H7 (cell line): ENCODE data around the gene BBS9. TPM values are rescaled to one million over a fixed set of nuclear protein-coding genes. Genes with fewer than 3 reads are reported as not detected.

Experiments
- DNase-seq: peaks from one replicate; pipeline ENCODE4 v3.0.0; 2012
- H3K27me3 ChIP-seq: 2 replicates; pipeline ENCODE4 v1.6.0; 2011; ENCODE audit warnings: mild to moderate bottlenecking, low read length; ENCODE audit not compliant: control insufficient read depth, insufficient read depth
- H3K36me3 ChIP-seq: replicated peaks from 2 replicates; pipeline ENCODE4 v1.5.1; 2011; ENCODE audit warnings: low read length; ENCODE audit not compliant: control insufficient read depth, insufficient read depth
- H3K4me3 ChIP-seq: 2 replicates; pipeline ENCODE4 v1.5.1; 2011; ENCODE audit warnings: low read depth, mild to moderate bottlenecking, control low read depth, low read length, moderate library complexity; ENCODE audit not compliant: insufficient read depth
- total RNA-seq: library from RNA; depleted of rRNA; stranded (reverse); fragments of >200 nt; shearing (Covaris generic); gene quantifications from 2 replicates; pipeline ENCODE4 v1.2.3, GENCODE V29; 2014

BBS9 gene
- total RNA-seq, 1 experiment from 2014 or later, result 5.3 TPM

DNA sequence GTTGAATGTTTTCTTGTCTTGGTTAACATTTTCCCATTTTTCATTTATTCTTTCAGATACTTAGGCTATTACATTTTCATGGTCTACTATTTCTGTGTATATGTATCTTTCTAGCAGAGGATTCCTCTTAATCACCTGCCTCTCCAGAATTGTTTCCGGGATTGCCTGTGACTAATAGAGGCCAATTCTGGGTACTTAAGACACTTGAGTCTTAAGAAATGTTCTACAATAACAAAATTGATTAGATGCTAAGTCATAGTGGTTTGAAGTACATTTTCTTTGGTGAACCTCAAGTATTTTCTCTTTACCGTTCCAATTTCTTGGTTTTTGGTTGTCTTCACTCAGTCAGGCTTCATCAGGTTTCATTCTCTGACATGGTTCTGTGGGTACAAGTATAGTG, 26.4 kb downstream of the BBS9 start:
- Histone ChIP-seq H3K4me3 (no peak overlapping the region), H3K27me3 (no peaks in the 10 kb centered on the region), H3K36me3 (no peaks in the 10 kb centered on the region)
- DNase-seq, result no peak

DNA sequence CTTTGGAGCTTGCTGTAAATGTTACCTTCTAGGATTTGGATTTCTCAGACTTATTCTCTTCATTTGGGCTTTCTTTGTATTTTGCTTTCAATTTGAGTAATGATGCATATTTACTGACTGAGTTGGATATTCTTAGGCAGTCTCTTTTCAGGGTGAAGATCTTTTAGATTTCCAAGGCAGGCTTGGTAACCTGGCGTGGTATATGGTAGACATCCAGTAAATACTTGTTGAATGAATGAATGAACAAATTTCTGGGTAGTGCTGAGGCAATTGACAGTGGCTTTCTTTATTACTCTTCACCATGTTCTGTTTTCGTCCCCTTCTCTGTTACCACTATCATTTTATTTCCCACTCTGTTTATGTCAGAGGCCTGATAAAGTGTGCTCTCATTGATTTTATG, 27.1 kb downstream of the BBS9 start:
- DNase-seq, result no peak
- Histone ChIP-seq H3K4me3 (no peak overlapping the region), H3K36me3 (no peaks in the 10 kb centered on the region)

DNA sequence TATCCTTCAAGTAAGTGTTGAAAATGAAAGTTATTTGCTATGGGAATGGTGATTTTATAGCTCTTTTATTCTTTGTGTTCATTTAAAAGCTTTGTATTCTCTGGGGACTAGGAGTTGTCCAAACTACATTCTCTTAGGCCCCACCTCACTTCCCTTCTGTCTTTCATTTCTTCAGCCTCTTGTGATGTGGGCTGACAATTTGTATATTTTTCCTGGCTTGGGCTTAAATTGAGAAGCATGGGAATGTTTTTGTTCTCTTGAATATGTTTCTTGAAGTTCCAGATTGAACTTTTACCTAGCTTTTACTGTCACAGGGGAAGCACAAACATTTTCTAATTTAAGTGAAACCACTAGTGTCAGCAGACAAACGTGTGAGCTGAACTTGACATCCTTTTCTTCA, 27.9 kb downstream of the BBS9 start:
- Histone ChIP-seq H3K4me3 (no peak overlapping the region), H3K36me3 (no peaks in the 10 kb centered on the region), H3K27me3 (no peaks in the 10 kb centered on the region)
- no peak for DNase-seq

More for the DNA sequence above, 27.1 kb downstream of the BBS9 start:
- no peaks in the 10 kb centered on the region for H3K27me3 ChIP-seq

DNA sequence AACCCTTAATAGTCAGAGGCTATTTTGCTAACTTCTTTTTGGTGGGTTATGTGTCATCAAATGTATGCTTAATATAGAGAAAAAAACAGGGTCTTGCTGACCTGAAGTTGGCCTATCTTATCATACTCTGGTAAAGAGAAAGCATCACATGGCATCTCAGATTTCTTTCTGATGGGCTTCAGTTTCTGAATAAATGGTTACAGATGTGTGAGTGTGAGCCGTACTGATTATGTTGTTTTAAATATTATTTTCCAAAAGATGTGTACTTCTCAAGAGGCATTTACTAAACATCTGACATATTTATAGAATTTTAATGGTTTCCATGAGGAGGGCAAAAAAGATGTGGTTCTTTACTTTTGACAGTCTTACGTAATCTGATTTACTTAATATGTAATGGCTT, 28.4 kb downstream of the BBS9 start:
- no peak overlapping the region for H3K4me3 ChIP-seq
- DNase-seq, result no peak
- no peaks in the 10 kb centered on the region for H3K36me3 ChIP-seq
- no peaks in the 10 kb centered on the region for H3K27me3 ChIP-seq

DNA sequence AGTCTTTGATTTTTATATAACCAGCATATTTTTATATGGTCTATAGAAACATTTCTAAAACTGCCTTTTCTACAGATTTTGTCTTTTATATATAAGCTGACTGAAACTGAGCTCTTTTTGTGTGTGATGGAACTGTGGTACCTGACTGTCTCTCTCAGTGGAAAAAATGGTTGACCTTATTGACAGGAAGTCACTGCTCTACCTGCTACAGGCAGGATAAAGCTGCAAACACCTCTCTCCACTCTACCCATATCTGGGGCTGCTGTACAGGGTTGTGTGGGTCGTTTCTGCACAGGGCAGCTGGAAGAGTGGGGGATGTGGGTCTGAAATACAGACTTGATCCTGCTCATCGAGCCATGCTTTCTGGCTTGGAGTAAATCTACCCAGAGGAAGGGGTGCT, 48.5 kb downstream of the BBS9 start:
- Histone ChIP-seq H3K36me3 (no peaks in the 10 kb centered on the region), H3K27me3 (no peaks in the 10 kb centered on the region), H3K4me3 (no peak overlapping the region)
- DNase-seq, result no peak

DNA sequence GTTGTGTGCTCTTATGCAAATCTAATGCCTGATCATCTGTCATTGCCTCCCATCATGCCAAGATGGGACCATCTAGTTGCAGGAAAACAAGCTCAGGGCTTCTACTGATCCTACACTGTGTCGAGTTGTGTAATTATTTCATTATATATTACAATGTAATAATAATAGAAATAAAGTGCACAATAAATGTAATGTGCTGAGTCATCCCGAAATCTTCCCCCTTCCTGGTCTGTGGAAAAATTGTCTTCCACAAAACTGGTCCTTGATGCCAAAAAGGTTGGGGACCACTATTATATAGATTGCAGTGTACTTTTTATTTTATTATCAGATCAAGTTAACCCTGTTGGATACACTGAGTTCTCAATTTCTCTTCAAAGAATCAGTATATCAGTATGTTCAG, 50.2 kb downstream of the BBS9 start:
- Histone ChIP-seq H3K4me3 (no peak overlapping the region), H3K36me3 (no peaks in the 10 kb centered on the region), H3K27me3 (no peaks in the 10 kb centered on the region)
- no peak for DNase-seq

DNA sequence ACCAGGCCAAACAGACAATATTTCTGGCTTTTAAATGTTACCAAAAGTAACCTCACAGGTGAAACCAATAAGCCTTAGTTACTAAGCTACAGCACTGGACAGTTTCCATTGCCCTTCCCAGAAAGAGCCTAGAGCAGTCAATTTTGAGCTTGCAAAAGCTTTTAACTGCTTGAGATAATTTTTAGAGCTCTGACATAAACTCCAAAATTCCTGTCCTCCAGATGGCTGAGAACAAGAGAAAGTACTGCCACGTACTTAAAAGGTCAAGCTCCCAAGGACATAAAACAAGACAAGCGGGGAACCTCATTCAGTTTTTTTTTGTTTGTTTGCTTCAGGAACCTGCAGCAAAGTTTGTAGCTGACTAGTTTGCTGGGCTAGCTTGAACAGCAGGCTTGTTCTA, 54.1 kb downstream of the BBS9 start:
- H3K4me3 ChIP-seq, result no peak overlapping the region
- no peaks in the 10 kb centered on the region for H3K27me3 ChIP-seq
- DNase-seq, result no peak
- no peaks in the 10 kb centered on the region for H3K36me3 ChIP-seq

DNA sequence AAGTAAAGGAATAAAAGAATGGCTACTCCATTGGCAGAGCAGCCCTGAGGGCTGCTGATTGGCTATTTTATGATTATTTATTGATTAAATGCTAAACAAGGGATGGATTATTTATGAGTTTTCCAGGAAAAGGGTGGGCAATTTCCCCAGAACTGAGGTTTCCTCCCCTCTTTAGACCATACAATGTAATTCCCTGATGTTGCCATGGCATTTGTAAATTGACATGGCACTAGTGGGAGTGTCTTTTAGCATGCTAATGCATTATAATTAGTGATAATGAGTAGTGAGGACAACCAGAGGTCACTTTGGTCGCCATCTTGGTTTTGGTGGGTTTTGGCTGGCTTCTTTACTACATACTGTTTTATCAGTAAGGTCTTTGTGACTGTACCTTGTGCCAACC, 55.5 kb downstream of the BBS9 start:
- no peaks in the 10 kb centered on the region for H3K27me3 ChIP-seq
- no peaks in the 10 kb centered on the region for H3K36me3 ChIP-seq
- DNase-seq, result no peak
- no peak overlapping the region for H3K4me3 ChIP-seq

DNA sequence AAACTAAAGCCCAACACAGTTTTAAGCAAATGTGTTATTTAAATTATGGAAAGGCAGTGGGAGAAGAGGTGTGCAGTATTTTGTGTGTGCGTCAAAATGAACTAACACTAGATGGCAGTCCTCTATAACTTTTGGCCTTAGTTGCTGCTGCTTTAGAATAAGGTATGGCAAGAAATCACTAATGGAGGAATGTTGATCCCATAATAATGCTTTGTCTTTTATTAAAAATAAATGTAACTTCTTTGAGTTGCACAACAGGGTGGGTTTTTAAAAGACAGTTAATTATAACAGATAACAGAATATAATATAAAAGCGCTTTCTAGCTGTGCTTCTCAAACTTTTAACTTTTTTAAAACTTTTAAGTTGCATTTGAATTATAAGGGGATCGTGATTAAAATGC, 56.4 kb downstream of the BBS9 start:
- H3K27me3 ChIP-seq, result no peaks in the 10 kb centered on the region
- peak; percentile 59 for DNase-seq
- H3K4me3 ChIP-seq, result no peak overlapping the region
- no peaks in the 10 kb centered on the region for H3K36me3 ChIP-seq

DNA sequence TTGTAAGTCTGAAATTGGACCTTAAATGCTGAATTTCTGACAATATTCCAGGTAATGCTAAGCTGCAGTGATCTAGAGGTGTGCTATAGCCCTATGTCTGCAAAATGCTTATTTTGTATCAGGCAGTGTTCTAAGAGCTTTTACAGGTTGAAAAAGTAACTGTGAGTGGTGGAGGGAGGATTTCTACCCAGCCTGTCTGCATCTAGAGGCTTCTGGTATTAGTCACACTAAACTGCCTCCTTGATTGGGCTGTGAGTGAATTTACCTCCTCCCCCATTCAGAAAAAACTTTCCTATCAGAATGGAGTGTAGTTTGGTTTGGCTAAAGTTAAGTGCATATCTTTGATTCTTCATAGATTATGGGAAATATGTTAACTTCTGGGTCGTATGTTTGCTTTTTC, 56.8 kb downstream of the BBS9 start:
- Histone ChIP-seq H3K36me3 (no peaks in the 10 kb centered on the region), H3K4me3 (no peak overlapping the region), H3K27me3 (no peaks in the 10 kb centered on the region)
- DNase-seq, result peak; percentile 60

DNA sequence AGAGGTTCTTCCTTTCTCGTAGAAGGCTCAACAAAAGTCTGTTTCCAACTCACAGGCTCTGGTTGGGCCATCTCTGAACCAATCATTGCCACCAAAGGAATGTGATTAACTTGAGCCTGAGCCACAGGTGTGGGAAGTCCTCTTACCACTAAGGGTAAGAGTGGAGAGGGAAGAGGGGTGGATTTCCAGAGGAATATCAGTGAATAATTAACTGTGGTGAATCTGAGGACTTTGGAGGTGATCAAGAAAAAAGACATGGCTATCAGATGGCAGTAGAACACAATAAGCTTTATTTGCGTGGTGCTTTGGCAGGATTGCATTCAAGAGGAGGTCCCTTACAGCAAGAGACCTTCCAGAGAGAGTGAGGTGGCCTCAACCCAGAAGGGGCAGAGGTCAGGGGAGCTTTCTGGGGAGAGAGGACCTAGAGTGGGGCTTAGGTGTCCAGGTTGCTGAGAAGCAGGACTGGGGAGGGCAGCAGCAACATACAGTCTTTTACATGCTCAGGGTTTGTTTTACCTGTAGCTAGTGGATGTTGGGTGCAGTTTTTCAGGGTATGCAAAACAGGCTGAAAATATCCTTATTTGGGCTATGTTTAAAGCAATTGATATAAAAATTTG, 61.4 kb downstream of the BBS9 start:
- Histone ChIP-seq H3K4me3 (no peak overlapping the region), H3K27me3 (no peaks in the 10 kb centered on the region), H3K36me3 (no peaks in the 10 kb centered on the region)
- no peak for DNase-seq

DNA sequence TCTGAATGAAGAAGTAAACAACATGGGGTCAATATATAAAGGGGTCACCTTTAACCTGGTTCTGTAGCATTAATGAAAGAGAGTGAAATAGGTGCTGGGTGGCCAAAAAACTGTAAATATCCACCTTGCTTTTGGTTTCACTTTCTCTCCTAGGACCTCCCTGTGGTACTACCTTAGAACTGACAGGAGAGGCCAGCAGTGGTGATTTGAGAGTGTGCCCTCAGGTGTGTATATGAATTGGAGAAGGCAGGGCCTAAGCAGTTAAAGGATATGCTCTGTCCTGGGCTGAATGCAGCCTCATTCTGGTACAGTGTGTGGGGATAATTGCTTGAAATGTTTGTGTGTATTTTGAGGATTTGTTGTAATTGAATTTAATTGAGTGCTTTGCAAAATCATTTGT, 62.0 kb downstream of the BBS9 start:
- peak; percentile 57 for DNase-seq
- no peaks in the 10 kb centered on the region for H3K27me3 ChIP-seq
- no peaks in the 10 kb centered on the region for H3K36me3 ChIP-seq
- no peak overlapping the region for H3K4me3 ChIP-seq

DNA sequence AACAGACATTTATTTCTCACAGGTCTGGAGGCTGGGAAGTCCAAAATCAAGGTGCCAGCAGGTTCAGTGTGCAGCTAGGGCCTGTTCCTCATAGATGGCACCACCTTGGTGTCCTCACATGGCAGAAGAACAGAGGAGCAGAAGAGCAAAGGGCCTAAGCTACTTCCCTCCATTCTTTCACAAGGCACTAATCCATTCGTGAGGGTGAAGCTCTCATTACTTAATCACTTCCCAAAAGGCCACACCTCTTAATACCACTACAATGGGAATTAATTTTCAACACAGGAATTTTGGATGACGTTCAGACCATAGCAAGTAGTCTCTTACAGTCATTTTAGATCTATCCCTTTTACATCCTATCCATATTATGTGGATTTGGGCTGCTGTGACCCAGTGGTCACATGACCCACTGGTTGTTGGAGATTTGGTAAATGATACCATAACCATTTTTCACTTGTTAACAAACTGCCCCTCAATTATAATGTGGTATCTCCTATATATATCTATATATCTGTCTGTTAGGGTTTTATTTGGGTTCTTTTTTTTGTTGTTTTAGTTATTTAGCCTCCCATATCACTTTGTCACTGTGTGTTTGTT, 63.4 kb downstream of the BBS9 start:
- no peak overlapping the region for H3K4me3 ChIP-seq
- no peak for DNase-seq
- no peaks in the 10 kb centered on the region for H3K27me3 ChIP-seq
- H3K36me3 ChIP-seq, result no peaks in the 10 kb centered on the region

DNA sequence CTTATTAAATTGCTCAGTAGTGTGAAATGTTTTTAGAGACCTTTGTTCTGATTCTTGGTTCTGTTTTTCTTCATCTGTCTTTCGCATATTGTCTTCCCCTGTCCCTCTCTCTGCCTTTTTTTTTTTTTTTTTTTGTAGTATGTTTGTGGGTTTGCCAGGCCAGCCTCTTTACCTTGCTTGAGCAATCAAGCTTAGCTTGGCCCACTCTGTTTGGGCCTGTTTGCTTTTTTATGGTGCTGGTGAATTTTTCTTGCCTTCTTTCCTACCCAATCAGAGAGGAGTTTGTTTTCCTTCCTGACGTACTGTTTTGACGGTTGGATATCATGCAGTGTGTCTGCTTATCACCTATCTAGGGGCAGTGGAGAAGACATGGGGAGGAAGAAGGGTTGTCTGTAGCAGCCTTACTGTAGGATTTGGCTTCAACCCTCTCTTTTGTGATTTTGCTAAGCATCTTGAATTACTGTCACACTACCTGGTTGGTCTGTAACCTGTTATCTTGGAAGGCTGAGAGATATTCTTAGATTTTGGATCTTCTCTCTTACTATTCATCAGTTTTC, 64.0 kb downstream of the BBS9 start:
- Histone ChIP-seq H3K27me3 (no peaks in the 10 kb centered on the region), H3K36me3 (no peaks in the 10 kb centered on the region), H3K4me3 (no peak overlapping the region)
- DNase-seq, result no peak

DNA sequence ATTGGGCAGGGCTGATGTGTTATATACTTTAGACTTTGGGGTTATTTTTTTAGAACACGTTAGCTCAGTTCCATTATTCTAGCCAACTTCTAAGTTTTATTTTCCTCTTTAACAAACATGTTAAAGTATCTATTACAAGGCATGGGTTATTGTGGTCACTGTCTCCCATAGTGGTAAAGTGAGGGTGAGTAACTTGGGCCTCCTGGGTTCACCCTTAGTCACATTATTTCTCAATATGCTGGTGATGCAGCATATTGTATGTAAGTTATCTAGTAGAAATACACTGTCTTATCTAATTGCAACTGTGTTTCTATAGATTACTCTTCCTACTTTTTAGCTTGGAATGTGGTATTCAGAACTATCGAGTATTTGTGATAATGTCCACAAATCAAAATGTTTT, 65.9 kb downstream of the BBS9 start:
- DNase-seq, result no peak
- Histone ChIP-seq H3K36me3 (no peaks in the 10 kb centered on the region), H3K4me3 (no peak overlapping the region), H3K27me3 (no peaks in the 10 kb centered on the region)
